ENCODE results near the gene PDE8A.

DNA sequence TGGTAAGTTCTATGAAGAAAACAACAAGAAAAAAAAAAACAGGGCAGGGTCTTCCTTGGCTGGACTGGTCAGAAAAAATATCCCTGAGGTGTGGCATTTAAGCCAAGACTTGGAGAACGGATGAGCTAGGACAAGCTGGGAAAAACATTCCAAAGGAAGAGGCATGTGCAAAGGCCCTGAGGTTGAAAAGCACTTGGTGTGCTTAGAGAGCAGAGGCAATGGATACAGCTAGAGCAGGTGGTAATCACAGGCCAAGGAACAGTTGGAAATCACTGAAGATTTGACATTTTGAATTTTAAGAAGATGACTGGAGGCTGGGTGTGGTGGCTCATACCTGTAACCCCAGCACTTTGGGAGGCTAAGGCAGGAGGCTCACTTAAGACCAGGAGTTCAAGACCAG lies 42.9 kb upstream of the PDE8A start:
- TF ChIP-seq EZH2 (IDR thresholded peaks at IDR 0.05; ENCODE audit: borderline replicate concordance) (no peak), EZH2phosphoT487 (IDR thresholded peaks at IDR 0.05; ENCODE audit: low read depth, severe bottlenecking, unreplicated experiment) (no peak)
- TF ChIP-seq, protein P1, sequence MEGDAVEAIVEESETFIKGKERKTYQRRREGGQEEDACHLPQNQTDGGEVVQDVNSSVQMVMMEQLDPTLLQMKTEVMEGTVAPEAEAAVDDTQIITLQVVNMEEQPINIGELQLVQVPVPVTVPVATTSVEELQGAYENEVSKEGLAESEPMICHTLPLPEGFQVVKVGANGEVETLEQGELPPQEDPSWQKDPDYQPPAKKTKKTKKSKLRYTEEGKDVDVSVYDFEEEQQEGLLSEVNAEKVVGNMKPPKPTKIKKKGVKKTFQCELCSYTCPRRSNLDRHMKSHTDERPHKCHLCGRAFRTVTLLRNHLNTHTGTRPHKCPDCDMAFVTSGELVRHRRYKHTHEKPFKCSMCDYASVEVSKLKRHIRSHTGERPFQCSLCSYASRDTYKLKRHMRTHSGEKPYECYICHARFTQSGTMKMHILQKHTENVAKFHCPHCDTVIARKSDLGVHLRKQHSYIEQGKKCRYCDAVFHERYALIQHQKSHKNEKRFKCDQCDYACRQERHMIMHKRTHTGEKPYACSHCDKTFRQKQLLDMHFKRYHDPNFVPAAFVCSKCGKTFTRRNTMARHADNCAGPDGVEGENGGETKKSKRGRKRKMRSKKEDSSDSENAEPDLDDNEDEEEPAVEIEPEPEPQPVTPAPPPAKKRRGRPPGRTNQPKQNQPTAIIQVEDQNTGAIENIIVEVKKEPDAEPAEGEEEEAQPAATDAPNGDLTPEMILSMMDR (IDR thresholded peaks at IDR 0.05; ENCODE audit: poor library complexity) = no peak
